Measurements from ENCODE around the gene ERGIC3. TPM values are rescaled to one million over a fixed set of nuclear protein-coding genes. Genes with fewer than 3 reads are reported as not detected.
A peak's percentile ranks its signal among the peaks of the same experiment; 100 is the strongest.
"Not testable (repeated sequence)": the region's sequence is repeated elsewhere in the genome, so short reads cannot be mapped to it uniquely, and the experiment has no call there.

The ERGIC3 gene
- polyA plus RNA-seq, 1 of the 3 experiments (the other 2 are of a cell fraction) = 661 TPM

DNA sequence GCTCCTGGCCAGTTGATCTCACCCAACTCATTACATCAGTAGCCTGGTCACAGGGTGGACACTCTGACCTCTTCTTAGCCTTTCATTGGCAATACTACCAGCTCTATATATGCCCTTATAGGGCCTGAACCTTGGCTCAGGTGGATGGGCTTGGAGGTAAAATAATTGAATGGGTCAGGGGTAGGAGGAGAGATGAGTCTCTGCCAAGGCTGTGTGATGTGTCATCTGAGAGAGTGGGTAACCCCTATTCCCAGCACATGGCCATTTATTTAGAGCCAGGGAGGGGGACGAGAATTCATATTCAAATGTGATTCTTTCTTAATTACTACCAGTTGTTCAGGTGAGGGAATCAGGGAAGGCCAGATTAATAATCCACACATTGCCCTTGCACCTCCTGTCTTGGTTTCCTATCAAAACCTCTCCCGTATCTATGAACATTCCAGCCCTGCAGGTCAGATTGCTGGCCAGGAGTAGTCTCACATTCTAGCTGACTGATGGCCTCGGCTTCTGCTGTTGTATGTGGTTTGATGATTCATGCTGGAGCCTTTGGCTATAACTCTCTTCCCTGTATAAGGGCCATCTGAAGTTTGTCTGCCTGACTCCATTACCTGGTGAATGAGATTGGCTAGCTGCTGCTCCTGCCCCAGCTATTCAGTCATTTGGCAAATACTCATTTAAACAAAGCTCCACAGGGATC lies 25.8 kb upstream of the ERGIC3 start (continued):
- 0 out of 2 replicates have a peak, but pooled peaks have one; percentile 40 for TF ChIP-seq RXRA (IDR thresholded peaks at IDR 0.05; ENCODE audit: borderline replicate concordance, low read depth)
- TF ChIP-seq, protein P1, sequence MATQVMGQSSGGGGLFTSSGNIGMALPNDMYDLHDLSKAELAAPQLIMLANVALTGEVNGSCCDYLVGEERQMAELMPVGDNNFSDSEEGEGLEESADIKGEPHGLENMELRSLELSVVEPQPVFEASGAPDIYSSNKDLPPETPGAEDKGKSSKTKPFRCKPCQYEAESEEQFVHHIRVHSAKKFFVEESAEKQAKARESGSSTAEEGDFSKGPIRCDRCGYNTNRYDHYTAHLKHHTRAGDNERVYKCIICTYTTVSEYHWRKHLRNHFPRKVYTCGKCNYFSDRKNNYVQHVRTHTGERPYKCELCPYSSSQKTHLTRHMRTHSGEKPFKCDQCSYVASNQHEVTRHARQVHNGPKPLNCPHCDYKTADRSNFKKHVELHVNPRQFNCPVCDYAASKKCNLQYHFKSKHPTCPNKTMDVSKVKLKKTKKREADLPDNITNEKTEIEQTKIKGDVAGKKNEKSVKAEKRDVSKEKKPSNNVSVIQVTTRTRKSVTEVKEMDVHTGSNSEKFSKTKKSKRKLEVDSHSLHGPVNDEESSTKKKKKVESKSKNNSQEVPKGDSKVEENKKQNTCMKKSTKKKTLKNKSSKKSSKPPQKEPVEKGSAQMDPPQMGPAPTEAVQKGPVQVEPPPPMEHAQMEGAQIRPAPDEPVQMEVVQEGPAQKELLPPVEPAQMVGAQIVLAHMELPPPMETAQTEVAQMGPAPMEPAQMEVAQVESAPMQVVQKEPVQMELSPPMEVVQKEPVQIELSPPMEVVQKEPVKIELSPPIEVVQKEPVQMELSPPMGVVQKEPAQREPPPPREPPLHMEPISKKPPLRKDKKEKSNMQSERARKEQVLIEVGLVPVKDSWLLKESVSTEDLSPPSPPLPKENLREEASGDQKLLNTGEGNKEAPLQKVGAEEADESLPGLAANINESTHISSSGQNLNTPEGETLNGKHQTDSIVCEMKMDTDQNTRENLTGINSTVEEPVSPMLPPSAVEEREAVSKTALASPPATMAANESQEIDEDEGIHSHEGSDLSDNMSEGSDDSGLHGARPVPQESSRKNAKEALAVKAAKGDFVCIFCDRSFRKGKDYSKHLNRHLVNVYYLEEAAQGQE (IDR thresholded peaks at IDR 0.05; ENCODE audit: low read depth, low read length) = no peak
- no peak for TF ChIP-seq MAX (IDR thresholded peaks at IDR 0.05; ENCODE audit: low read depth)
- TF ChIP-seq RFX5 (IDR thresholded peaks at IDR 0.05; ENCODE audit: low read length) = no peak
- TF ChIP-seq POLR2AphosphoS5 (IDR thresholded peaks at IDR 0.05; ENCODE audit: low read depth, low read length) = no peak
- no peak for TF ChIP-seq SIN3A (IDR thresholded peaks at IDR 0.05; ENCODE audit: borderline replicate concordance, low read depth, low read length)

DNA sequence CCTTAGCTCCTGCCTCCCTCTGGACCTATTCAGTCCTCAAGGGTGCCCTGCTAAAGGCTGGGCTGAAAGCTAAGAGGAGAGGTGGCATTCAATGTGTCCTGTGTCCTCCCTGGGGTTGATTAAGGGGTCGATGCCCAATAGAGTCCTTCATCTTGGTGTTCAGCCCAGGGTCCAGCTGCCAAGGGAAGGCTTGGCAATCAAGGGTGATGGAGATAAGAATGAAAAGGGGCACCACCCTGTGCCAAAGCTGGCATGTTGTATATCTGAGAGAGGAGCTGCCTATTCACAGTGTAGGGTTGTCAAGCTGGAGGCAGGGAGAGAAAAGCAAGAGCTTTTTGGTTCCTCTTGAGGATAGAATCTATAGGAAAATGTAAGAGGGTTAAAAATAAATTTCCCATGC lies 24.8 kb upstream of the ERGIC3 start:
- Histone ChIP-seq H3K27me3 (ENCODE audit: insufficient read depth) (no peaks in the 10 kb centered on the region), H4K20me1 (ENCODE audit: insufficient read depth) (no peaks in the 10 kb centered on the region), H3K36me3 (replicated peaks in 1 of 2; ENCODE audit: control insufficient read depth in 1 of 2, insufficient read depth in 2 of 2, low read length in 1 of 2) (peaks cover 4 to 7% of the 10 kb centered on the region in 2 experiments), H3K79me2 (ENCODE audit: insufficient read depth) (no peaks in the 10 kb centered on the region), H3F3A (replicated peaks; ENCODE audit: insufficient read depth) (peaks cover 10% of the 10 kb centered on the region), H3K4me2 (no peak overlapping the region), H3K9me2 (no peaks in the 10 kb centered on the region), H3K9ac (no peak overlapping the region), H3K9me3 (no peaks in the 10 kb centered on the region), H2AFZ (ENCODE audit: low read depth) (no peak overlapping the region), H3K4me3 (ENCODE audit: low read depth in 2 of 2, low read length in 1 of 2) (no peak overlapping the region), H3K4me1 (ENCODE audit: control insufficient read depth in 1 of 2, insufficient read depth in 2 of 2, low read depth in 1 of 2, low read length in 1 of 2) (peaks cover 7 to 14% of the 10 kb centered on the region in 2 experiments; a peak in 3 of 4 replicates), H3K27ac (ENCODE audit: low read depth in 2 of 2, low read length in 1 of 2) (no peak overlapping the region)
- ChIA-PET POLR2A (interaction anchor here (1.1 kb wide), 1 partner anchor 25 kb away, joined by 3 read pairs; the partner anchor contains the start of gene ERGIC3), CTCF (interaction anchor here (1.1 to 1.7 kb wide), 2 partner anchors 21 to 53 kb away, joined by 3 to 7 read pairs; no protein-coding TSS in a partner anchor)
- 50% methylated on average over 1 of the region's 1 CpG for WGBS (ENCODE audit: low lambda C conversion rate)
- DNase-seq = no peak
- TF ChIP-seq GATA2 (CRISPR knock-in tag; IDR thresholded peaks at IDR 0.05) = 0 out of 2 replicates have a peak, but pooled peaks have one; percentile 13
- TF ChIP-seq RAD21 (IDR thresholded peaks at IDR 0.05; ENCODE audit: low read length) = no peak
- TF ChIP-seq TEAD4 (IDR thresholded peaks at IDR 0.05; ENCODE audit: borderline replicate concordance, insufficient read depth) = no peak
- TF ChIP-seq CTCF (IDR thresholded peaks at IDR 0.05) = no peak
- no peak for TF ChIP-seq GABPA (IDR thresholded peaks at IDR 0.05; ENCODE audit: low read depth)

GRCh38 chr20:35517767-35518166 lies 24.1 kb upstream of the ERGIC3 start:
- DNase-seq; H3K9me2 ChIP-seq; H3K4me3 ChIP-seq (ENCODE audit: low read depth in 2 of 2, low read length in 1 of 2); H3K79me2 ChIP-seq (ENCODE audit: insufficient read depth); H3K9ac ChIP-seq; H3F3A ChIP-seq (replicated peaks; ENCODE audit: insufficient read depth); H3K4me2 ChIP-seq; H3K36me3 ChIP-seq (replicated peaks in 1 of 2; ENCODE audit: control insufficient read depth in 1 of 2, insufficient read depth in 2 of 2, low read length in 1 of 2); H3K27me3 ChIP-seq (ENCODE audit: insufficient read depth); H4K20me1 ChIP-seq (ENCODE audit: insufficient read depth); H2AFZ ChIP-seq (ENCODE audit: low read depth); H3K9me3 ChIP-seq; H3K27ac ChIP-seq (ENCODE audit: low read depth in 2 of 2, low read length in 1 of 2): not testable (repeated sequence)
- WGBS (ENCODE audit: low lambda C conversion rate) = 95% methylated on average over 5 of the region's 5 CpGs
- peaks cover 7 to 14% of the 10 kb centered on the region in 2 experiments; a peak in 3 of 4 replicates for H3K4me1 ChIP-seq (ENCODE audit: control insufficient read depth in 1 of 2, insufficient read depth in 2 of 2, low read depth in 1 of 2, low read length in 1 of 2)
- CTCF ChIA-PET = interaction anchor here (1.1 to 1.2 kb wide), 2 partner anchors 54 to 101 kb away, joined by 3 to 7 read pairs; no protein-coding TSS in a partner anchor
- POLR2A ChIA-PET = interaction anchor here (1.1 kb wide), 1 partner anchor 24 kb away, joined by 3 read pairs; the partner anchor contains the start of gene ERGIC3
